Effector memory CD8-positive, alpha-beta T cell (primary cell): ENCODE data around the gene TK1.
A peak's percentile ranks its signal among the peaks of the same experiment; 100 is the strongest.
"Not testable (repeated sequence)": the region's sequence is repeated elsewhere in the genome, so short reads cannot be mapped to it uniquely, and the experiment has no call there.

ENCODE experiments used
- ATAC-seq: fragments of 150-1000 bp; cut with Tn5 transposase; replicated peaks from 2 replicates; pipeline ENCODE4 v1.10.0; 2021; ENCODE audit warnings: mild to moderate bottlenecking, moderate library complexity
- DNase-seq, 3 experiments: peaks; one replicate each; pipeline ENCODE4 v3.0.0; 2021
- H3K27ac Mint-ChIP-seq, 2 donors: one replicate each; pipeline ENCODE4 v1.8.0; 2022; ENCODE audit warnings: mild to moderate bottlenecking in 2 of 2, mixed read lengths in 2 of 2, moderate library complexity in 2 of 2
- H3K27me3 Mint-ChIP-seq, 2 donors: one replicate each; pipeline ENCODE4 v1.8.0; 2022; ENCODE audit warnings: mixed read lengths in 2 of 2
- H3K36me3 Mint-ChIP-seq: one replicate; pipeline ENCODE4 v1.8.0; 2022; ENCODE audit warnings: mild to moderate bottlenecking, moderate library complexity, mixed read lengths; ENCODE audit not compliant: insufficient read depth
- H3K4me1 Mint-ChIP-seq, 2 donors: one replicate each; pipeline ENCODE4 v1.8.0; 2022; ENCODE audit warnings: low read depth in 2 of 2, mixed read lengths in 2 of 2
- H3K4me3 Mint-ChIP-seq, 2 donors: one replicate each; pipeline ENCODE4 v1.8.0; 2022; ENCODE audit warnings: mild to moderate bottlenecking in 2 of 2, mixed read lengths in 2 of 2, moderate library complexity in 2 of 2
- H3K9me3 Mint-ChIP-seq, 2 donors: one replicate each; pipeline ENCODE4 v1.8.0; 2022; ENCODE audit warnings: mixed read lengths in 2 of 2

The TK1 gene

DNA sequence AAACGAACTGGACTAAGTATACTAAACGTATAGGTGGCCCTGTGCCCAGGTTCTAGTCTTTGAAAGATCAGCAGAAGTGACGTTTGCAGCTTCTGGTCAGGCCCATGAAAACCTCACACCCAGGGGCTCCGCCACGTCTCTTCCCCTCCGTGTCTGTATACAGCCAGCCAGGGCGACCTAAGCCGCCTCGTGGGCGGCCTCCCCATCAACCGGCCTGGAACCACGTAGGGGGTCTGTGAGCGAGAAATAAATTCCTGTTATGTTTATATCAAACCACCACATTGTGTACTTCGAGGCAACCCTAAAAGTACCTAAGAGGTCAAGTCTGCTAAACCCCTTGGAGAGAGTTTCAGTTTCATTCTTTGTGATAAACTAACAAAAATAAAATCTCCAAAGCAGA lies 6.8 kb downstream of the TK1 start:
- peak; percentile 55 for ATAC-seq
- H3K36me3 Mint-ChIP-seq: peaks cover 9% of the 10 kb centered on the region
- DNase-seq: no peak

GRCh38 chr17:78179372-78179771 lies 7.5 kb downstream of the TK1 start:
- H3K4me1 Mint-ChIP-seq: peaks cover 12% of the 10 kb centered on the region in 2 donors
- ATAC-seq: no peak
- H3K9me3 Mint-ChIP-seq: no peaks in the 10 kb centered on the region
- DNase-seq: no peak
- H3K36me3 Mint-ChIP-seq: peaks cover 13% of the 10 kb centered on the region
- H3K27me3 Mint-ChIP-seq: no peaks in the 10 kb centered on the region
- peak overlapping the region; percentile 13 to 68 for H3K4me3 Mint-ChIP-seq
- H3K27ac Mint-ChIP-seq: peak overlapping the region in 1 of 2 donors; percentile 74

More for the DNA sequence above, 6.8 kb downstream of the TK1 start:
- Mint-ChIP-seq H3K27me3 (no peaks in the 10 kb centered on the region), H3K9me3 (no peaks in the 10 kb centered on the region), H3K27ac (peak overlapping the region; percentile 74 to 80), H3K4me3 (peak overlapping the region; percentile 13 to 68), H3K4me1 (peaks cover 11 to 12% of the 10 kb centered on the region in 2 donors)

GRCh38 chr17:78176548-78177025 lies 10.3 kb downstream of the TK1 start:
- no peak overlapping the region for H3K27ac Mint-ChIP-seq
- no peaks in the 10 kb centered on the region for H3K27me3 Mint-ChIP-seq
- peaks cover 31% of the 10 kb centered on the region for H3K36me3 Mint-ChIP-seq
- peaks cover 35 to 38% of the 10 kb centered on the region in 2 donors for H3K4me1 Mint-ChIP-seq
- ATAC-seq (peak; percentile 85), DNase-seq (peak; percentile 68 to 74 (median 74))
- no peak overlapping the region for H3K4me3 Mint-ChIP-seq
- H3K9me3 Mint-ChIP-seq: no peaks in the 10 kb centered on the region

DNA sequence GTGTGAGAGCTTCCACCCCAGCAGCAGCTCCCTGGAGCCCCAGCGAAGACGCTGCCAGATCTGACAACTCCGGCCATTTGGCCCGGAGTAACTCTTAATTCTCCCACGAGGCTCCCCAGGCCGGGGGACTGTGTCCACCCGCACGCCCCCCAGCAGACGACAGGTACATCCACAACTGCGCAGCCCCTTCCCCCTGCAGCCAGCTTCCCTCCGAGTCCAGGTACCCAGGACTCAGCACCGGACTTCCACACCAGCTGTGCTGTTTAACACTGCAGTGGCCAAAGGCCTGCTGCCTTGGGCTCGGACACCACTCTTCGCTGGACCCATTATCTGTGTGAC lies 11.2 kb downstream of the TK1 start:
- Mint-ChIP-seq H3K4me1 (peaks cover 37 to 38% of the 10 kb centered on the region in 2 donors), H3K27ac (peak overlapping the region; percentile 15 to 31), H3K27me3 (no peaks in the 10 kb centered on the region), H3K36me3 (peaks cover 32% of the 10 kb centered on the region), H3K9me3 (no peaks in the 10 kb centered on the region), H3K4me3 (no peak overlapping the region)
- no peak for ATAC-seq
- no peak for DNase-seq

- DNase-seq (no peak), ATAC-seq (no peak)
- H3K27ac Mint-ChIP-seq: peak overlapping the region in 1 of 2 donors; percentile 31
- H3K36me3 Mint-ChIP-seq: peaks cover 32% of the 10 kb centered on the region
- no peaks in the 10 kb centered on the region for H3K27me3 Mint-ChIP-seq
- H3K4me3 Mint-ChIP-seq: no peak overlapping the region
- no peaks in the 10 kb centered on the region for H3K9me3 Mint-ChIP-seq
- H3K4me1 Mint-ChIP-seq: peaks cover 32 to 34% of the 10 kb centered on the region in 2 donors
Measured at GRCh38 chr17:78174870-78175642, 11.8 kb downstream of the TK1 start.

DNA sequence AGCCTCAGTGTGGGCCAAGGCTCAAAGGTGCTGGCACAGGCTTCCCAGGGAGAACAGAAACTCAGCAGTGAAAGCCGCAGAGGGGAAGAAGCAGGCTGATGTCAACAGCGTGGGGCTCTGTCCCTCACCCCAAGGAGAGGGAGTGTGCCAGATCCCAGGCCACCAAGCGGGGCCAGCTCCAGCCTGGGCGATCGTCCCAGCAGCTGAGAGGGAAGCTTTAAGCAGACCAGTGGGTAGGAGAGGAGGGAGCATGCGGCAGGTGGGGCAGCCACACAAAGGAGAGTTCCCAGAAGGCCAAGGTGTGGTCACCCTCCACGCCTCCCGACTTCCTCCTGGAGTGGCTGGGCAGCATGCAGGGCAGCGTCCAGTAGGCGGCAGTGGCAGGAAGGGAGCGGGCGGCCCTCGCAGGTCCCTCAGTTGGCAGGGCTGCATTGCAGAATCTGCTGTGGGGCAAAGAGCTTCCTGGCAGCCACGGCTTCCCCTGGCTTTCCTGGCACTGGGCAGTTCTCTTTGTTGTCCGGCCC lies 12.4 kb downstream of the TK1 start:
- no peak for ATAC-seq
- H3K9me3 Mint-ChIP-seq: no peaks in the 10 kb centered on the region
- peak overlapping the region in 1 of 2 donors; percentile 23 for H3K4me3 Mint-ChIP-seq
- H3K27ac Mint-ChIP-seq: peak overlapping the region in 1 of 2 donors; percentile 88
- H3K27me3 Mint-ChIP-seq: no peaks in the 10 kb centered on the region
- H3K36me3 Mint-ChIP-seq: peaks cover 32% of the 10 kb centered on the region
- peaks cover 34 to 38% of the 10 kb centered on the region in 2 donors for H3K4me1 Mint-ChIP-seq
- no peak for DNase-seq

- Mint-ChIP-seq H3K27me3 (no peaks in the 10 kb centered on the region), H3K9me3 (no peaks in the 10 kb centered on the region), H3K4me3 (peak overlapping the region; percentile 18 to 60), H3K4me1 (peaks cover 34 to 42% of the 10 kb centered on the region in 2 donors), H3K36me3 (peaks cover 32% of the 10 kb centered on the region), H3K27ac (peak overlapping the region; percentile 88 to 90)
- DNase-seq (no peak), ATAC-seq (peak; percentile 31)
Measured at GRCh38 chr17:78173097-78173715, 13.6 kb downstream of the TK1 start.

- ATAC-seq: no peak
- Mint-ChIP-seq H3K36me3 (peaks cover 27% of the 10 kb centered on the region), H3K4me1 (peaks cover 34 to 42% of the 10 kb centered on the region in 2 donors), H3K27ac (peak overlapping the region; percentile 88 to 90), H3K27me3 (no peaks in the 10 kb centered on the region), H3K9me3 (no peaks in the 10 kb centered on the region), H3K4me3 (peak overlapping the region in 1 of 2 donors; percentile 17)
- no peak for DNase-seq
Measured at GRCh38 chr17:78172249-78173051, 14.4 kb downstream of the TK1 start.

DNA sequence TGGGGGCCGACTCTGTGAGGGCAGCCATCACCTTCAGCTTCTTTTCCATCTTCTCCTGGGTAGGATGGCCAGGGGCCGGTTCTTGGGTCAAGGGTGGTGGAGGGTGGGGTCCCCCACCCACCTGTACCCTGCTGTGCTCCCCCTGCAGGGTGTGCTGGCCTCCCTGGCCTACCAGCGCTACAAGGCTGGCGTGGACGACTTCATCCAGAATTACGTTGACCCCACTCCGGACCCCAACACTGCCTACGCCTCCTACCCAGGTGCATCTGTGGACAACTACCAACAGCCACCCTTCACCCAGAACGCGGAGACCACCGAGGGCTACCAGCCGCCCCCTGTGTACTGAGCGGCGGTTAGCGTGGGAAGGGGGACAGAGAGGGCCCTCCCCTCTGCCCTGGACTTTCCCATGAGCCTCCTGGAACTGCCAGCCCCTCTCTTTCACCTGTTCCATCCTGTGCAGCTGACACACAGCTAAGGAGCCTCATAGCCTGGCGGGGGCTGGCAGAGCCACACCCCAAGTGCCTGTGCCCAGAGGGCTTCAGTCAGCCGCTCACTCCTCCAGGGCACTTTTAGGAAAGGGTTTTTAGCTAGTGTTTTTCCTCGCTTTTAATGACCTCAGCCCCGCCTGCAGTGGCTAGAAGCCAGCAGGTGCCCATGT lies 15.1 kb downstream of the TK1 start:
- not testable (repeated sequence) for DNase-seq, H3K27me3 Mint-ChIP-seq, ATAC-seq, H3K9me3 Mint-ChIP-seq
- Mint-ChIP-seq H3K4me1 (peaks cover 34 to 42% of the 10 kb centered on the region in 2 donors), H3K36me3 (peaks cover 27% of the 10 kb centered on the region), H3K27ac (peak overlapping the region in 1 of 2 donors; percentile 68), H3K4me3 (peak overlapping the region in 1 of 2 donors; percentile 17)

- peaks cover 29 to 37% of the 10 kb centered on the region in 2 donors for H3K4me1 Mint-ChIP-seq
- peaks cover 25% of the 10 kb centered on the region for H3K36me3 Mint-ChIP-seq
- H3K9me3 Mint-ChIP-seq: no peaks in the 10 kb centered on the region
- H3K4me3 Mint-ChIP-seq: peak overlapping the region; percentile 8 to 51
- no peak for ATAC-seq
- H3K27ac Mint-ChIP-seq: peak overlapping the region; percentile 17 to 68
- no peak for DNase-seq
- no peaks in the 10 kb centered on the region for H3K27me3 Mint-ChIP-seq
Measured at GRCh38 chr17:78170692-78171590, 15.9 kb downstream of the TK1 start.

DNA sequence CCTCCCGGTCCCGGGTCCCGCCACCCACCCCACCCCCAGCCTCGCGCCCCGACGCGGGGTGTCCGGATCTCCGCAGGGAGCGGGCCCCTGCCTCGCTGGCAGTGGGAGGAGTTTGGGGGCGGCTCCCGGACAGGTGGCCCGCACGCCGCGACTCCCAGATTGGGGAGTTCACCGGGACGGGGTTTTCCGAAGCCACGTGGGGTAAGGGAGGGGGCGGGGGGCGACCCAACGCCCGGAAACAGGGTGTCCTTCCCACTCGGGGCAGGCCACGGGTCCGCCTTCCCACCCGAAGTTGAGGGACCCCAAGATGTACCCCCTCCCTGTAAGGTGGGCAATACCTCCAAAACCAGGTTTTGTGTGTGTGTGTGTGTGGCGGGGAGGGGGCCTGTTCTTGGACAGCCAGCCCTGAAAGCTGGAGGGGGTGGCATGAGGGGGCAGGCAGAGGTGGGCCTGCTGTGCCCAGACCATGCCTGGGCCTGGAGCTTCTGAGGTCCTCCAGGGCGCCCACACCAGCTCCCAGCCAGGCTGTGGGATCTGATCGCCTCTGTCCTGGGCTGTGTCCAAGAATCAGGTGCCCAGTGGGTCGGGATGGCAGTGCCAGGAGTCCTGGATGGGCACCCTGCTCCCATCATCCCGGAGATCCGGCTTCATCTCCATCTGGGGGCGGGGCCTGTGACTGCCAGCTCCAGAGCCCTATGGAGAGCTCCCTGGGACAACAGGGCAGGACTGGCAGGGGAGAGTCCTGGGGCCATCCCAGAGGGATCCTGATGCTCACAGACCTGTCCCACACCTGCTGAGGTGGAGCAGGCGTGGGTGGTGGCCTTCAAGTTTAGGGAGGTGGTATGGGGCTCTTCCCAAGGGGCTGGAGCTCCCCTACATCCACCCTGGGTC lies 17.7 kb downstream of the TK1 start:
- Mint-ChIP-seq H3K27ac (peak overlapping the region; percentile 35 to 80), H3K4me1 (peaks cover 26 to 35% of the 10 kb centered on the region in 2 donors), H3K36me3 (peaks cover 21% of the 10 kb centered on the region), H3K27me3 (no peaks in the 10 kb centered on the region), H3K4me3 (peak overlapping the region; percentile 60 to 71), H3K9me3 (no peaks in the 10 kb centered on the region)
- ATAC-seq: peak; percentile 62
- peak in 2 of 3 experiments; percentile 35 to 39 for DNase-seq
